HepG2 (cell line): ENCODE data around the gene NUDT13. TPM values are rescaled to one million over a fixed set of nuclear protein-coding genes. Genes with fewer than 3 reads are reported as not detected.

Experiments
- ATAC-seq: fragments of 200-7000 bp; cut with Tn5 transposase; 3 replicates; pipeline ENCODE4 v1.9.1; 2020; ENCODE audit warnings: mild to moderate bottlenecking, moderate library complexity
- BruUV-seq: library from RNA; stranded (reverse); fragments of 400-500 nt; replicated peaks from 2 replicates; lab custom pipeline; 2021; lab: Mats Ljungman, UMichigan
- CTCF ChIA-PET: fragments of 300-600 bp; formaldehyde crosslinking; extraction: SDS; loops from one replicate; lab custom pipeline; 2021; ENCODE audit warnings: low total read pairs, inconsistent platforms, low intra/inter-chr PET ratio; lab: Yijun Ruan, JAX
- POLR2A ChIA-PET: fragments of 350-600 bp; sonication (Branson Sonifier 250); formaldehyde crosslinking; loops from one replicate; lab custom pipeline; 2020; ENCODE audit warnings: antibody characterized with exemption, inconsistent platforms; lab: Yijun Ruan, JAX
- DNase-seq: peaks from one replicate; pipeline ENCODE4 v3.0.0-alpha.2; 2015; ENCODE audit warnings: low spot score
- FAIRE-seq: peaks from 3 replicates; lab custom pipeline; 2011; peaks lifted over from hg19 to GRCh38; lab: Jason Lieb, UNC
- H2AFZ ChIP-seq: one replicate; pipeline ENCODE4 v1.6.1; 2011; ENCODE audit warnings: low read length, inconsistent platforms
- H3K27ac ChIP-seq: fragments of 300-600 bp; 3 replicates; pipeline ENCODE4 v1.8.0; 2011; ENCODE audit warnings: mixed run types, mild to moderate bottlenecking, mixed read lengths, low read length, inconsistent platforms; ENCODE audit not compliant: insufficient read depth; ENCODE audit errors: extremely low read length
- H3K27me3 ChIP-seq, 2 experiments: fragments of 200-600 bp in 1 of 2; 2 replicates in 1 of 2; 3 replicates in 1 of 2; pipeline versions ENCODE4 v1.6.0 to v1.8.0; 2011; ENCODE audit warnings: low read length in 2 of 2, mild to moderate bottlenecking in 2 of 2, moderate library complexity in 2 of 2, inconsistent platforms in 1 of 2; ENCODE audit not compliant: insufficient read depth in 2 of 2, control insufficient read depth in 1 of 2
- H3K36me3 ChIP-seq, 2 experiments: fragments of 200-600 bp in 1 of 2; replicated peaks in 1 of 2; 2 replicates in 1 of 2; 3 replicates in 1 of 2; pipeline versions ENCODE4 v1.5.1 to v1.8.0; 2011; ENCODE audit warnings: low read length in 2 of 2, inconsistent platforms in 1 of 2; ENCODE audit not compliant: insufficient read depth in 2 of 2, control insufficient read depth in 1 of 2
- H3K4me1 ChIP-seq: 2 replicates; pipeline ENCODE4 v1.5.1; 2012; ENCODE audit warnings: low read length, inconsistent platforms; ENCODE audit not compliant: insufficient read depth
- H3K4me2 ChIP-seq: 2 replicates; pipeline ENCODE4 v1.6.0; 2011; ENCODE audit warnings: low read depth, low read length, inconsistent platforms
- H3K4me3 ChIP-seq, 3 experiments: fragments of 200-600 bp in 1 of 3; sonication (generic), shearing (Covaris generic) in 1 of 3; replicated peaks in 1 of 3; 2 replicates each; pipeline ENCODE4 v1.5.1; 2011 to 2016; ENCODE audit warnings: low read length in 3 of 3, inconsistent platforms in 2 of 3, low read depth in 2 of 3, mild to moderate bottlenecking in 2 of 3, control low read depth in 1 of 3, mixed read lengths in 1 of 3; ENCODE audit not compliant: insufficient read depth in 1 of 3
- H3K79me2 ChIP-seq: one replicate; pipeline ENCODE4 v1.6.1; 2011; ENCODE audit warnings: low read length, inconsistent platforms; ENCODE audit not compliant: insufficient read depth
- H3K9ac ChIP-seq: 2 replicates; pipeline ENCODE4 v1.6.0; 2011; ENCODE audit warnings: mild to moderate bottlenecking, low read depth, low read length, inconsistent platforms; ENCODE audit not compliant: insufficient read depth
- H3K9me3 ChIP-seq: 2 replicates; pipeline ENCODE4 v1.5.1; 2012; ENCODE audit warnings: mild to moderate bottlenecking, low read length
- H4K20me1 ChIP-seq: 2 replicates; pipeline ENCODE4 v1.6.0; 2011; ENCODE audit warnings: inconsistent platforms, mild to moderate bottlenecking, low read length, moderate library complexity; ENCODE audit not compliant: insufficient read depth
- ARNTL ChIP-seq: sonication (generic); formaldehyde crosslinking; IDR thresholded peaks from 2 replicates; pipeline ENCODE4 v1.4.0; 2020; ENCODE audit warnings: mild to moderate bottlenecking, missing genetic modification reagents
- CBX1 ChIP-seq: IDR thresholded peaks from one replicate; pipeline ENCODE4 v1.6.1; 2016; ENCODE audit warnings: antibody characterized with exemption, low read depth
- ELF3 ChIP-seq: IDR thresholded peaks from 2 replicates; pipeline ENCODE4 v1.6.1; 2016; ENCODE audit warnings: missing genetic modification reagents, missing compliant biosample characterization
- FOXA3 ChIP-seq: IDR thresholded peaks from 2 replicates; pipeline ENCODE4 v1.6.1; 2016; ENCODE audit warnings: missing genetic modification reagents, missing compliant biosample characterization
- GATA4 ChIP-seq: sonication (generic); IDR thresholded peaks from 2 replicates; pipeline ENCODE4 v1.6.1; 2016; ENCODE audit warnings: antibody characterized with exemption, low read depth, borderline replicate concordance
- HDAC2 ChIP-seq: sonication (generic); formaldehyde crosslinking; IDR thresholded peaks from 2 replicates; pipeline ENCODE4 v1.4.0; 2020; ENCODE audit warnings: missing genetic modification reagents
- HHEX ChIP-seq: IDR thresholded peaks from 2 replicates; pipeline ENCODE4 v1.6.1; 2016; ENCODE audit warnings: control low read depth
- HMG20A ChIP-seq: IDR thresholded peaks from 2 replicates; pipeline ENCODE4 v1.6.1; 2016; ENCODE audit warnings: borderline replicate concordance
- LCORL ChIP-seq, 2 experiments: fragments of 450-650 bp in 1 of 2; sonication (generic) in 1 of 2; formaldehyde crosslinking in 1 of 2; IDR thresholded peaks; 2 replicates each; pipeline versions ENCODE4 v1.5.0 to v1.6.1; 2017 to 2020; ENCODE audit warnings: antibody characterized with exemption in 1 of 2, missing genetic modification reagents in 1 of 2
- MAFF ChIP-seq: IDR thresholded peaks from 2 replicates; pipeline ENCODE4 v1.6.1; 2011; ENCODE audit warnings: low read depth, low read length, improper control_type of control experiment
- MED1 ChIP-seq: sonication (generic); formaldehyde crosslinking; IDR thresholded peaks from 2 replicates; pipeline ENCODE4 v1.4.0; 2020; ENCODE audit warnings: missing genetic modification reagents
- MZF1 ChIP-seq: sonication (generic); formaldehyde crosslinking; IDR thresholded peaks from 2 replicates; pipeline ENCODE4 v1.8.1; 2023; ENCODE audit warnings: mild to moderate bottlenecking, missing genetic modification reagents, borderline replicate concordance
- NFIC ChIP-seq: IDR thresholded peaks from 2 replicates; pipeline ENCODE4 v1.6.1; 2012; ENCODE audit warnings: mild to moderate bottlenecking, low read length, inconsistent platforms
- POLR2AphosphoS5 ChIP-seq: IDR thresholded peaks from 2 replicates; pipeline ENCODE4 v1.6.1; 2012; ENCODE audit warnings: low read depth, low read length
- PPARG ChIP-seq: conservative IDR thresholded peaks from 2 replicates; pipeline ENCODE4 v1.6.1; 2016; ENCODE audit warnings: missing biosample characterization, missing genetic modification reagents
- SMYD3 ChIP-seq: sonication (generic); formaldehyde crosslinking; IDR thresholded peaks from 2 replicates; pipeline ENCODE4 v1.8.1; 2023; ENCODE audit warnings: mild to moderate bottlenecking, missing genetic modification reagents
- SOX13 ChIP-seq, 3 experiments: fragments of 450-650 bp in 1 of 3; sonication (generic) in 1 of 3; formaldehyde crosslinking in 1 of 3; IDR thresholded peaks in 2 of 3; conservative IDR thresholded peaks in 1 of 3; 2 replicates each; pipeline versions ENCODE4 v1.5.0 to v1.6.1; 2016 to 2020; ENCODE audit warnings: antibody characterized with exemption in 1 of 3, mild to moderate bottlenecking in 1 of 3, missing compliant biosample characterization in 1 of 3, missing genetic modification reagents in 1 of 3, moderate library complexity in 1 of 3
- SOX5 ChIP-seq: IDR thresholded peaks from 2 replicates; pipeline ENCODE4 v1.6.1; 2016; ENCODE audit warnings: borderline replicate concordance
- TBL1XR1 ChIP-seq: fragments of 150-350 bp; IDR thresholded peaks from 2 replicates; pipeline ENCODE4 v1.6.1; 2014; ENCODE audit warnings: borderline replicate concordance, low read length; ENCODE audit not compliant: partially characterized antibody
- TCF7L2 ChIP-seq: IDR thresholded peaks from 2 replicates; pipeline ENCODE4 v1.6.1; 2011; ENCODE audit warnings: mild to moderate bottlenecking, low read depth, low read length, moderate library complexity
- ZNF441 ChIP-seq: sonication (generic); formaldehyde crosslinking; IDR thresholded peaks from 2 replicates; pipeline ENCODE4 v1.7.0; 2021; ENCODE audit warnings: missing genetic modification reagents, borderline replicate concordance
- ZNF549 ChIP-seq: sonication (generic); formaldehyde crosslinking; IDR thresholded peaks from 2 replicates; pipeline ENCODE4 v1.5.0; 2020; ENCODE audit warnings: missing genetic modification reagents
- ZNF577 ChIP-seq: sonication (generic); formaldehyde crosslinking; IDR thresholded peaks from 2 replicates; pipeline ENCODE4 v1.4.0; 2020; ENCODE audit warnings: mild to moderate bottlenecking, low read depth, missing genetic modification reagents, borderline replicate concordance
- ZNF660 ChIP-seq: sonication (generic); formaldehyde crosslinking; IDR thresholded peaks from 2 replicates; pipeline ENCODE4 v1.5.1; 2020; ENCODE audit warnings: mild to moderate bottlenecking, low read depth, missing genetic modification reagents, borderline replicate concordance
- WGBS: methylation state at CpG from one replicate; pipeline ENCODE4 v1.1.6; 2017; ENCODE audit warnings: low lambda C conversion rate; 5-methylcytosine and 5-hydroxymethylcytosine counted together
- in situ Hi-C: cut with HindIII; loops from 2 replicates; pipeline ENCODE4 v1.10.0; 2017; ENCODE audit warnings: low pct_unique_long_range_greater_than_20kb; ENCODE audit not compliant: extremely low pct_ligation_motif_present
- intact Hi-C: fragments of 100-400 bp; cut with micrococcal nuclease; formaldehyde crosslinking; loops from one replicate; pipeline ENCODE4 v1.10.0; 2022; ENCODE audit not compliant: unreplicated experiment
- polyA plus RNA-seq, 8 experiments: library from polyadenylated mRNA; depleted of rRNA in 3 of 8; stranded (reverse) in 7 of 8; unstranded in 1 of 8; fragments of >200 nt; fragmentation: Illumina TruSeq in 4 of 8; extraction: Trizol in 4 of 8; gene quantifications; 2 replicates each; pipeline versions ENCODE4 v1.2.1 to v1.2.3, GENCODE V29; 2011 to 2016; ENCODE audit warnings: low read depth in 4 of 8, missing spikeins in 1 of 8, mixed read lengths in 1 of 8; ENCODE audit not compliant: insufficient read depth in 1 of 8
- total RNA-seq, 5 experiments: library from RNA; depleted of rRNA; stranded (reverse); fragments of >200 nt; fragmentation: Illumina TruSeq; extraction: Trizol; gene quantifications; 2 replicates each; pipeline ENCODE4 v1.2.3, GENCODE V29; 2016; ENCODE audit warnings: low read depth in 1 of 5
- TF ChIP-seq, protein P1 (sequence below): sonication (generic); formaldehyde crosslinking; IDR thresholded peaks from 2 replicates; pipeline ENCODE4 v1.4.0; 2020; ENCODE audit warnings: missing genetic modification reagents, mild to moderate bottlenecking, borderline replicate concordance

Gene NUDT13
- total and polyA plus RNA-seq, 2 of the 13 experiments (the other 11 are each of a cell fraction or from before 2014, with no cell fraction given), result 4.2 to 6.5 TPM

DNA sequence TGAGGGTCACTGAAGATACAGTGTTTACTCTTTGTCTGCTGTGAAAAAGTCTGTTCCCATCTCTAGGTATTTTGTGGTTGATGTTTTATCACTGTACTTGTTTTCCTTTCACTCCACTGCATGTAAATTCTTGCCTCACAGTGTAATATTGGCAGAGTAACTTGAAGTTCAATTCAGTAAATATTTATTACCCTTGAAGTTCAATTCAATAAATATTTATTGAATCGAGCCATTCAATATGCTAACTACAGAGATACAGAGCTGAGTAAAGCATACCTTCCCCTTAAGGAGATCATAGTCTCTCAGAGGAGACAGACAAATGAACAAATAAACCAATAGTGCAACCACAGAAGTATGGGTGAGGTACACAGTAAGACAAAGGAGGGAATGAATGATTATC, 9.2 kb downstream of the NUDT13 start:
- Histone ChIP-seq H4K20me1 (no peaks in the 10 kb centered on the region), H2AFZ (no peak overlapping the region), H3K79me2 (no peaks in the 10 kb centered on the region), H3K27me3 (no peaks in the 10 kb centered on the region), H3K4me2 (no peak overlapping the region), H3K36me3 (peaks cover 3 to 8% of the 10 kb centered on the region in 2 experiments), H3K4me1 (peaks cover 52% of the 10 kb centered on the region), H3K4me3 (no peak overlapping the region), H3K9me3 (no peaks in the 10 kb centered on the region), H3K27ac (peak overlapping the region; percentile 31), H3K9ac (no peak overlapping the region)
- BruUV-seq, result no TSS peak
- WGBS, result 8% methylated on average over 1 of the region's 1 CpG
- ChIA-PET POLR2A (interaction anchor here (0.6 to 2.5 kb wide), 2 partner anchors 13 to 23 kb away, joined by 3 to 12 read pairs; partner anchors contain the start of gene P4HA1), CTCF (no interaction called here)
- intact Hi-C loops (no loop called here), in situ Hi-C loops (no loop called here)
- ATAC-seq, result peak; percentile 84
- no peak for FAIRE-seq
- DNase-seq, result peak; percentile 35
- TF ChIP-seq MZF1 (no peak), HDAC2 (CRISPR knock-in tag) (0 out of 2 replicates have a peak, but pooled peaks have one; percentile 23), LCORL (IDR thresholded peaks at IDR 0.05) (no peak), LCORL (CRISPR knock-in tag; IDR thresholded peaks at IDR 0.05) (peak; percentile 24; the same call in 1 of the 2 replicates), ZNF441 (no peak), ELF3 (CRISPR knock-in tag) (0 out of 2 replicates have a peak, but pooled peaks have one; percentile 22), ARNTL (no peak), ZNF577 (no peak), SOX5 (0 out of 2 replicates have a peak, but pooled peaks have one; percentile 29), ZNF549 (CRISPR knock-in tag) (no peak), FOXA3 (CRISPR knock-in tag) (peak; percentile 69; the same call in 1 of the 2 replicates), TCF7L2 (peak; percentile 41; the same call in 1 of the 2 replicates), SMYD3 (CRISPR knock-in tag) (no peak), GATA4 (peak; percentile 23; the same call in 1 of the 2 replicates), PPARG (CRISPR knock-in tag) (no peak; the same call in 1 of the 2 replicates), TBL1XR1 (peak; percentile 30), POLR2AphosphoS5 (no peak), ZNF660 (no peak), HHEX (CRISPR knock-in tag) (peak; percentile 75), HMG20A (CRISPR knock-in tag) (peak; percentile 42; the same call in 1 of the 2 replicates), NFIC (peak; percentile 48; the same call in 1 of the 2 replicates), CBX1 (no peak), SOX13 (IDR thresholded peaks at IDR 0.05) (no peak), SOX13 (CRISPR knock-in tag; conservative IDR thresholded peaks at IDR 0.05 in 1 of 2, IDR thresholded peaks at IDR 0.05 in 1 of 2) (peak in 1 of 2 experiments; percentile 46; a peak in 2 of 4 replicates), MAFF (no peak), MED1 (CRISPR knock-in tag) (peak; percentile 26; the same call in 1 of the 2 replicates)
- TF ChIP-seq, protein P1, sequence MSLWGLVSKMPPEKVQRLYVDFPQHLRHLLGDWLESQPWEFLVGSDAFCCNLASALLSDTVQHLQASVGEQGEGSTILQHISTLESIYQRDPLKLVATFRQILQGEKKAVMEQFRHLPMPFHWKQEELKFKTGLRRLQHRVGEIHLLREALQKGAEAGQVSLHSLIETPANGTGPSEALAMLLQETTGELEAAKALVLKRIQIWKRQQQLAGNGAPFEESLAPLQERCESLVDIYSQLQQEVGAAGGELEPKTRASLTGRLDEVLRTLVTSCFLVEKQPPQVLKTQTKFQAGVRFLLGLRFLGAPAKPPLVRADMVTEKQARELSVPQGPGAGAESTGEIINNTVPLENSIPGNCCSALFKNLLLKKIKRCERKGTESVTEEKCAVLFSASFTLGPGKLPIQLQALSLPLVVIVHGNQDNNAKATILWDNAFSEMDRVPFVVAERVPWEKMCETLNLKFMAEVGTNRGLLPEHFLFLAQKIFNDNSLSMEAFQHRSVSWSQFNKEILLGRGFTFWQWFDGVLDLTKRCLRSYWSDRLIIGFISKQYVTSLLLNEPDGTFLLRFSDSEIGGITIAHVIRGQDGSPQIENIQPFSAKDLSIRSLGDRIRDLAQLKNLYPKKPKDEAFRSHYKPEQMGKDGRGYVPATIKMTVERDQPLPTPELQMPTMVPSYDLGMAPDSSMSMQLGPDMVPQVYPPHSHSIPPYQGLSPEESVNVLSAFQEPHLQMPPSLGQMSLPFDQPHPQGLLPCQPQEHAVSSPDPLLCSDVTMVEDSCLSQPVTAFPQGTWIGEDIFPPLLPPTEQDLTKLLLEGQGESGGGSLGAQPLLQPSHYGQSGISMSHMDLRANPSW (CRISPR knock-in tag), result 0 out of 2 replicates have a peak, but pooled peaks have one; percentile 15
